HG02642 (cell line): ENCODE results near the gene CCDC179.

ENCODE experiments used
- ATAC-seq: cut with Tn5 transposase; IDR thresholded peaks from one replicate; pipeline ENCODE4 v1.9.1; 2021; ENCODE audit warnings: mild to moderate bottlenecking; ENCODE audit not compliant: unreplicated experiment, poor library complexity

Gene CCDC179

GRCh38 chr11:22809893-22810292, 50.4 kb downstream of the CCDC179 start:
- ATAC-seq, result no peak

GRCh38 chr11:22808571-22809197, 51.6 kb downstream of the CCDC179 start:
- ATAC-seq, result peak; percentile 33

- ATAC-seq, result peak; percentile 97
Observed at GRCh38 chr11:22807855-22808570, 52.3 kb downstream of the CCDC179 start.

- no peak for ATAC-seq
Observed at GRCh38 chr11:22807391-22807790, 52.9 kb downstream of the CCDC179 start.

GRCh38 chr11:22802861-22803260, 57.4 kb downstream of the CCDC179 start:
- ATAC-seq, result no peak

GRCh38 chr11:22800482-22800881, 59.8 kb downstream of the CCDC179 start:
- no peak for ATAC-seq

GRCh38 chr11:22798901-22799300, 61.4 kb downstream of the CCDC179 start:
- no peak for ATAC-seq

GRCh38 chr11:22797047-22797446, 63.2 kb downstream of the CCDC179 start:
- no peak for ATAC-seq
